Measurements from ENCODE around the gene USP10.
"Not testable (repeated sequence)": the region's sequence is repeated elsewhere in the genome, so short reads cannot be mapped to it uniquely, and the experiment has no call there.

Gene USP10

DNA sequence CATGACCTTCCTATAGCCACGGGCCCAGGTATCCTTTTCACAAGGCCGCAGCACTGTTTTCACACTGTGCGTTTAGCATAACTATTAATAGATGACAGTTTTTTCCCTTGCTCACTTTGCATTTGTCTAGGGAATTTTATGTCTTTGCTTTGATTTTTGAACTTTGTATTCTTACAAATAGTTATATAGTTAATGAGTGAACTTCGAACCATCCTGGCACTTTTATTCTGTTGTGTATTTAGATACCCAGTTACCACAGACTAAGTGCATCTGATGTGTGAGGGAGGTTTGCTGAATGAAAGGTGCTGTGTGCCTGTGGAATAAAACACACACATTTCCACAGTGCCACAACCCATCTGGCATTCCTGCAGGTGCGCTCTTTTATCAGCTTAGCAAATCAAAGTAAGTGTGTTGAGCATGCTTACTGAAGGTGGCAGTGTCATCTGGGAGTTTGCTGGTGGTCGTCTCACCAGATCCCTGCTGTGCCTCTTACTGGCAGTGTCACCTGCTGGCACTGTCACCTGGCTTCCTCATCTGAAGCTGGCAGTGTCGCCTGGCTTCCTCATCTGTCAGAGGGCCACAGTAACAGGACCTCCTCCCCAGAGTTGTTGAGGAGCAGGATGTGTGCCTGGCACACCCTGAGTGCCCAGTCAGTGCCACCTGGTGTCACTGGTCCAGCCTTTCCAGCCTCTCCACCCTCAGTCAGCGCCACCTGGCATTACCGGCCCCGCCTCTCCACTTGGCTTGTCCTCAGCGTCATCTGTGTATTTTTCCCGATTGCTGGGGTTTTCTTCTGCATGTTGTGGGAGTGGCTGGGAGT, 37.6 kb downstream of the USP10 start:
- H3K4me3 ChIP-seq (ENCODE audit: low read length), result no peak overlapping the region
- TF ChIP-seq ZNF274 (IDR thresholded peaks at IDR 0.05; ENCODE audit: low read depth, low read length), result no peak

DNA sequence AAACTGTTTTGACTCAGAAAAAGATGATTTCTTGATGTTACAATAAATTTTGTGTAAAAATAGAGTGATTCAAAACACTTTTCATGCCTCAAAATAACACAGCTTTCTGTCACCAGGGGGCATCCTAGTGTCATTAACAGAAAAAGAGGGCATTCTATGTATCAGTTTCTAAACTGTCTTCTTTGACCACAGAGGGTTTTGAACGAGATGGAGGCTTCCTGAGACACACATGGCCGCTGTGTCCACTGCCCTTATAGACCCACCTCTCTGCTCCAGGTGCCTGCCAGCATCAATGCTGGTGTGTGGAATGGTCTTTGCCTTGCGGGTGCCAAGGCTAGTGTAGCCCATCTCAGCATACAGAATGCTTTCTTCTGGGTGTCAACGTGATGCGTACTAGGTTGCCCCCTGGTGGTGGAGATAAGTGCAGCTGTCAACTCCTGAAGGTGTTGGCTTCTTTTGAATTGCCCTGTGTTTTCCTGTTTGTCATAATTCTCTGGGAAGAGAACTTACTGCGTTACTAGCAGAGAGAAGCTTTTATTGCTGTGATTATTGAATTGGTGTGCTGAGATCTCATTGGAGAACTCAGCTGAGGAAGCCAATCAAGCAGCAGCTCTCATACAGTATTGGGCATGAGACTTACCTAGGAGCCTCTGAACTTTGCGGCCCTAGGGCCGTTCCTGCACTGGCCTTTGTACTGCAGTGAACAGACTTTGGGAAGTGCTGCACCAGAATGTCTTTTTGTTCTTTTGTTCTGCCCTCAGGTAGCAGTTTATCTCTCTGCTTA, 38.6 kb downstream of the USP10 start:
- H3K4me3 ChIP-seq (ENCODE audit: low read length), result no peak overlapping the region
- TF ChIP-seq ZNF274 (IDR thresholded peaks at IDR 0.05; ENCODE audit: low read depth, low read length), result no peak

DNA sequence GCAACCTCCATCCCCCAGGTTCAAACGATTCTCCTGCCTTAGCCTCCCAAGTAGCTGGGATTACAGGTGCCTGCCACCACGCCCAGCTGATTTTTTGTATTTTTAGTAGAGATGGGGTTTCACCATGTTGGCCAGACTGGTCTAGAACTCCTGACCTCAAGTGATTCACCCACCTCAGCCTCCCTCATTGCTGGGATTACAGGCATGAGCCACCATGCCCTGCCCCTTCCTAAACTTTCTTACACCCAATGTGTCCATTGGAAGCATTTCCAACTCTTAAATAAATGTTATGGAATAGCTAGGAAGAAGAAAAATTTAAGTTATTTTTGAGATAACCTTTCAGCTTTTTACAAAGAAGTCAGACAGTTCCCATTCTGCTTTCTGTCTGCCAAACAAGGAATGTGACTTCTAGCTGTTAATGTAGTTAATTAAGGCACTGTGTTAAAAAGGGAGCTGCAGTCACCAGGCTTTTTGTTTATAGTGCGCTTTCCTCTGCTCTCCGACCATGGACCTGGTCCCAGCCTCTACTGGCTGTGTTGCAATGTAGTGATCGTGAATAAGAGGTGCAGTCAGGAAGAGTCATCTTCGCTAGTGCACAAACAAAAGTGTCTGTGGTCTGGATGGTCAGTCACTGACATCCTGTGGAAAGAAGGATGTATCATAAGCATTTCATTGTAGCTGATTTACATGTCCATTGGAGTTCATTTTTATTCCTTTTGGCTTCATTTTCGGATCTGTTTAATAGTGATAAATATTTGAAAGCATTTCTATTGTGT, 39.7 kb downstream of the USP10 start:
- no peak for TF ChIP-seq ZNF274 (IDR thresholded peaks at IDR 0.05; ENCODE audit: low read depth, low read length)
- H3K4me3 ChIP-seq (ENCODE audit: low read length), result no peak overlapping the region

DNA sequence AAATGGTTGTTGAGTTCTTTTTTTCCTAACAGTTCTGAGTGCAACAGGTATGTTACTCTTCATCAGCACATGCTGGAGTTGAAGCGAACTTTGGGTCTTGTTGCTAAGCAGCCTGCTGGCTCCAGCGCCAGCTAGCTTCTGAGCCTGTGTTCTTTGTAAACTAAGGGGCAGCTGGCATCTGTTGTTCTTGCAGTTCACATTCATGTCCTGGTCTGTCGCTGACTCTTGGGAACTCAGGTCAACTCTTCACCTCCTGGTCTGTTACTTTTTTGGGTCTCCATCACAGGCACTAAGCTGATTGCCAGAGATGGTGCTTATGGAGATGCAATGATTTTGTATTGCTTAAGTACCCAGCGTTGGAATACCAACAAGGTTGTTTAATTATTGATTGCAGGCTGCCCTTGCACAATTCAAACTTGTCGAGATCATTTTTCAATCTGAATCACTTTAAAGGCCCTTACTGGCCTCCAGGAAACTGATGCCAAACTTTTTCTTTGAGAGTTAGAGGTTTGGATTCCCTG, 40.9 kb downstream of the USP10 start:
- H3K4me3 ChIP-seq (ENCODE audit: low read length), result no peak overlapping the region
- TF ChIP-seq ZNF274 (IDR thresholded peaks at IDR 0.05; ENCODE audit: low read depth, low read length), result no peak

DNA sequence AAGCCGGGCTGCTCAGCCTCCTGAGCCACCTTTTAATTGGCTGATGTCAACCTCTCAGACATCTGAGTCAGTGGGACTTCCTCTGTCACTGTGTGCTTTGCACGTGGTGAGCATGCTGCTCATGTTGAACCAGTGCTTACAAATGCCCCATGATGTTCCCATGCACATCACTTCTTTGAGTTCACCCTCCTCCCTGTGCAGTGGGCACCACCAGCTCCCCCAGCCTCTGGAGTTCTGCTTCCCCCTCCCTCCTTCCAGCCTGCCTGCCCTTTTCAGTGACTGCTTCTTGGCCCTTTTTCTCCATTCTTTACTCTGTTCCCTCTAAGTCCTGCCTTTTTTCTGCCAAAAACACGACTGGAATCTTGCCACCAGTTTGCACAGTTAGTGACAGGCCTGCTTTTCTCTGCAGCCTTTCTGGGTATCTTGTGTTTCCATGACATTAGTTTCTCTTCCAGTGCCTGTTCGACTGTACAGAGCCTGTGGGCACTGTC, 41.6 kb downstream of the USP10 start:
- no peak overlapping the region for H3K4me3 ChIP-seq (ENCODE audit: low read length)

DNA sequence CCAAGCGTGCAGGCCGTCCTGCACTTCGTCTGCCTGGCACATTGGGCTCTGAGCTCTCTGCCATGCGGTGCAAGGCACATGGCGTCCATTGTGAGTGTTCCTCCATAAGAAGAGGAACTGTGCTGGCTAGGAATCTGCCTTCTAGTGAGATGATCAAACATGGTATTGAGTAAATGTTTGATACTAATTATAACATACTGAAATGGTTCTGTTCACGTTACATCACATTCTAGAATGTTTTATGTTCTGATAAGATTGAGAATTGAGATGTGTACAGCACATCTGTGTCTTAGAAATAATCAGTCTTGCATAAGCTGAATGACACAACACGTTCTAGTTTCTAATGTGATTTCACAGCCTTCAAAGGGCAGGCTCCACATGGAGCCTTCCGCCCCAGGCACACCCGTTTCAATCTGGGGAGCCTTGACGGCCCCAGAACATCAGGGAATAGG, 42.9 kb downstream of the USP10 start:
- H3K4me3 ChIP-seq (ENCODE audit: low read length), result no peak overlapping the region
- TF ChIP-seq ZNF274 (IDR thresholded peaks at IDR 0.05; ENCODE audit: low read depth, low read length), result no peak

More for the DNA sequence above, 41.6 kb downstream of the USP10 start:
- no peak for TF ChIP-seq ZNF274 (IDR thresholded peaks at IDR 0.05; ENCODE audit: low read depth, low read length)

DNA sequence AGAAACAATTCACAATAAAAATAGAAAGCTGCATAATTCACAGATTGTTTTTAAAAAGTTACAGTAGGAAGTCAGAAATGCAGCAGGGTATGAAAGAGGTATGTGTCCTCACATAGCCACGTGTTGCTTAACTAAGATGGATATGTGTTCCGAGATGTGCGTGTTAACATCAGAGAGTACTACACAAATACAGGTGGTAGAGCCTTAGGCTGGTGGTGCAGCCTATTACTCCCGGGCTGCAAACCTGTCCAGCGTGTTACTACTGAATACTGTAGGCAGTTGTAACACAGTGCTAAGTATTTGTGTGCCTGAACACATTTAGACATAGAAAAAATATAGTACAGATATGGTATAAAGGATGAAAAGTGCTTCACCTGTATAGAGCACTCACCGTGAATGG, 46.4 kb downstream of the USP10 start:
- H3K4me3 ChIP-seq (ENCODE audit: low read length), result no peak overlapping the region

DNA sequence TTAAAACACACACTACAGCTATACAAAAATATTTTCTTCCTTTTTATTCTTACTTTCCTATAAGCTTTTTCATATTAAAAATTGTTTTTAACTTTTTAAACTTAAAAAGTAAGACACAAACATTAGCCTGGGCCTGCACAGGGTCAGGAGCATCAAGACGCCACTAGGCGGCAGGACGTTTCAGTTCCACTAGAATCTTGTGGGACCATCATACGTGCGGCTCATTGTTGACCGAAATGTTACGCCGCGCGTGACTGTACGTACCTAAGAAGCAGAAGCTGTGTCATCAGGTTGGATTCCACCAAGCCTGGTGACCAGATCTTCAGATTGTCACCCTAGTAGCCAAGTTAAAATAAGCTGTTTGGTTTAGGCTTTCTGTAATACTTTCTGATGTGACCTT, 47.1 kb downstream of the USP10 start:
- no peak overlapping the region for H3K4me3 ChIP-seq (ENCODE audit: low read length)
- no peak for TF ChIP-seq ZNF274 (IDR thresholded peaks at IDR 0.05; ENCODE audit: low read depth, low read length)

More for the DNA sequence above, 46.4 kb downstream of the USP10 start:
- TF ChIP-seq ZNF274 (IDR thresholded peaks at IDR 0.05; ENCODE audit: low read depth, low read length), result no peak

DNA sequence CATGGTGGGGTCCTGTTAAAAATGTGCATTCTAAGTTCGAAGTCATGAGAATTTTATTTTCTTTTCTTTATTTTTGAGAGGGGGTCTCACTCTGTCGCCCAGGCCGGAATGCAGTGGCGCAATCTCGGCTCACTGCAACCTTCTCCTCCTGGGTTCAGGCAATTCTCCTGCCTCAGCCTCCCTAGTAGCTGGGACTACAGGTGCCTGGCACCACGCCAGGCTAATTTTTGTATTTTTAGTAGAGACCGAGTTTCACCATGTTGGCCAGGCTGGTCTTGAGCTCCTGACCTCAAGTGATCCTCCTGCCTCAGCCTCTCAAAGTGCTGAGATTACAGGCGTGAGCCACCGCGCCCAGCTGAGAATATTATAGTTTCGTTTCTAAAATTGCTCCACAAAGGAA, 48.4 kb downstream of the USP10 start:
- not testable (repeated sequence) for H3K4me3 ChIP-seq (ENCODE audit: low read length)

DNA sequence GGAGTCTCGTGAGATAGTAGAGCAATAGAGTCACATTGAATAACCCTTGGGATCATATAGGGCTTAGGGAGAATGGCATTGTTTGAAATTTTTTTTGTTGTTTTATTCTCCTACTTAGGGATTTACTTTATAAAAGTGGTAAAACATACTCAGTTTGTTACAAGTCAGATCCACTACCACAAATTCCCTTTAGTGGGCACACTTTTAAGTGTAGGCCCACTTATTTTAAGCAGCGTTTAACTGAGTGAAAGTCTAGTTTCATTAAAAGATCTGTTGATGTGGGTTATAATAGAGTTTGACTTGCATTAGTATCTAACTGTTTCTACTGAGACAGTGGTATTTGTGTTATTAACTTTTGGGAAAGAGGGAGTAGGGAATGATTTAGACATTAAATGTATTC, 49.3 kb downstream of the USP10 start:
- no peak overlapping the region for H3K4me3 ChIP-seq (ENCODE audit: low read length)
- TF ChIP-seq ZNF274 (IDR thresholded peaks at IDR 0.05; ENCODE audit: low read depth, low read length), result no peak

DNA sequence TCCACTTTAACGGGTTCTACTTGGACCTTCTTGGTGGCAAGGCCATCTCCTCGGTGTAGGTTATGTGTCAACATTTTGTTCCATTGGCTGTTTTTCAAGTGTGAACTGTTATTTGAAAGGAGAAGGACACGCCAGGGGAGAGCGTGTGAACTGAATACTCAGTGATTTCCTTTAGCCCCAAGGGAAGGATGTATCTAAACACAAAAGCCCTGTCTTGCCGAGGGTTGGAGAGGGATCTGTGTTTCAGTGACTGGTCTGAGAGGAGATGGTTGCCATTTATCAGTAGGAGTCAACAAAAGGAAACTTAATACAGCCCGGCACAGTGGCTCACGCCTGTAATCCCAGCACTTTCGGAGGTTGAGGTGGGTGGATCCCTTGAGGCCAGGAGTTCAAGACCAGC, 50.0 kb downstream of the USP10 start:
- TF ChIP-seq ZNF274 (IDR thresholded peaks at IDR 0.05; ENCODE audit: low read depth, low read length), result no peak
- no peak overlapping the region for H3K4me3 ChIP-seq (ENCODE audit: low read length)

DNA sequence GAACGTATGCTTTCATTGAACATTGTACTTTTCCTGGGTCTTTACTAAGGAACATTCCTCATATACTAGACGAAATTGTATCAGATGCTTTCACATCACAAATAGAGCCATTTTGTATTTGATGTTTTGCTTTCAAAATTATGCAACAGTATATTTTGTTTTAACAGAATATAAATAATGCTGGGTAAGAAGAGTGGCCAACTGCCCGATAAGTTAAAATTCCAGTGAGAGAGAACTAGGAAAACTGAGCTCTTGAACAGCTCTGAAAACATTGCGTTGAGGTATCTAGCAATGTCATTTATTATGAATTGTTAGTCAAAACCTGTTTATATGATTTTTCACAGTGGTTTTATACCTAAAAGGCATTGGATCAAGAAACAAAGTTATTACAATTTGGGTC, 50.8 kb downstream of the USP10 start:
- H3K4me3 ChIP-seq (ENCODE audit: low read length), result no peak overlapping the region
- TF ChIP-seq ZNF274 (IDR thresholded peaks at IDR 0.05; ENCODE audit: low read depth, low read length), result no peak

DNA sequence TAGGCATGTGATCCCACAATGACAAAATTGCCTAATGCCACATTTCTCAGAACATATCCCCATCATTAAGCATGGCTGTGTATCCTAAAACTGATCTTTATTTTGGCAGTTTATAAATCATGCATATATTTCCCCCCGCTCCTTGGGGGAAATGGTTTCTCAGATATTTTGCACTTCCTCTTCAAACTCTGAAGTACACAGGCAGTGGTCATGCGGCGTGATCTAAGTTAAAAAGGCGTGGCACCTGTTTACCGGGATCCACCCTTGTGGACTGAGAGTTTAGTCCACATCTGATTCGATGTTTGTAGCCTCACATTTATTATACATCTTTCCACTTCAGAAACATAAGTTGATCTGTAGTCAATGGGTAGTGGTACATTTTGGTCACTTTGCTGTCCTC, 51.4 kb downstream of the USP10 start:
- H3K4me3 ChIP-seq (ENCODE audit: low read length), result no peak overlapping the region
- no peak for TF ChIP-seq ZNF274 (IDR thresholded peaks at IDR 0.05; ENCODE audit: low read depth, low read length)

DNA sequence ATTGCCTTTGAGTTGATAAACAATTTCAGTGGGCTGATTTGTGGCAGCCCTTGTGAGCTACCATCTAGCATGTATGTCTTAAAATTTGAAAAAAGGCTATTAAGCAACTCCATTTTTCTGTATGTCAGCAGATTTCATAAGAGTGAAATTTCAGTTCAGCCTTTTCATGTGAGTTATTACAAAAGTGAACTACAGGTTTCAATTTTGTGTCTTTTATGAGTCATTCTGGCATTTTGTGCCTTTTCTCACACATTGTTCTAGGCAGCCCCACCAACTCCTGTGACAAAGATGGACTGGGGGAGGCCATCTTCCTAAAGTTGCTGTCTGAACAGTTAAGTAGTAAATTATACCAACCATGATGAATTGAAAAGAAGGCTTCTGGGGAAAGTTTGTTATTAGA, 52.1 kb downstream of the USP10 start:
- H3K4me3 ChIP-seq (ENCODE audit: low read length), result no peak overlapping the region
- TF ChIP-seq ZNF274 (IDR thresholded peaks at IDR 0.05; ENCODE audit: low read depth, low read length), result no peak

Measured in GM08714 (cell line).